Measurements from ENCODE around the gene NBAS. TPM values are rescaled to one million over a fixed set of nuclear protein-coding genes. Genes with fewer than 3 reads are reported as not detected.

NBAS gene
- total and polyA plus RNA-seq, 2 donors (not counting 1 experiment from before 2014, with no cell fraction given) = 27.0 to 124 TPM

DNA sequence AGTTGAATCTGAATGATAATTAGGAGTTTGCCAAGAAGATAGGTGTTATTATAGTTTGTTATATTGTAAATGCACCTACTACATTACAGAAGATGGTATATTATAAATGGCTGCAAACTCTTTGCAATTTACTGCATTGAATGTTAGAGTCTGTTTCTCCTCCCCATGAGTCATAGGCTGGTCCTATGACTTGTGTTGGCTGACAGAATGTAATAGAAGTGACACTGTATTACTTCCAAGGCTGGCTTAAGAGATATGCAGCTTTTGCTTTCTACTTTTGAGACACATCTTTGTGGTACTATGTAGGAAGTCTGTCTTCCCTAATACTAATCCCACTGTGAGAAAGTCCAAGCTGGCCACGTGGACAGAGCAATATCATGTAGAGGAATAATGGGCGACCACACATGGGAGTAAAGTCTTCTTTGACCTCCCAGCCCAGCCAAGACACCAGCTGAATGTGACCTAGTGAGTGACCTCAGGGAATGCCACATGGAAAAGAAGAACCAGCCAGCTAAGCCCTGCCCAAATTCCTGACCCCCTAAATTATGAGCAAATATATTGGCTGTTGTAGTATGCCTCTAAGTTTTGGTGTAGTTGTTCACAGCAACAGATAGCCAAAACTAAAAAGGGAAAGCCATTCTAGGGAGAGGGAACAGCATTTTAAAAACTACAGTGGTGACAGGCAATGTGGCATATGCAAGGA, 23.8 kb upstream of the NBAS start:
- H3K36me3 ChIP-seq (ENCODE audit: control insufficient read depth, insufficient read depth, low read length) = no peaks in the 10 kb centered on the region
- no peak overlapping the region for H3K4me2 ChIP-seq (ENCODE audit: extremely low read depth, insufficient read depth, low read length)
- H3K9ac ChIP-seq (ENCODE audit: insufficient read depth, low read length) = no peak overlapping the region
- H2AFZ ChIP-seq (ENCODE audit: low read length) = no peak overlapping the region
- H3K27me3 ChIP-seq (ENCODE audit: control insufficient read depth, insufficient read depth, low read length) = no peaks in the 10 kb centered on the region
- no peaks in the 10 kb centered on the region for H3K9me3 ChIP-seq (ENCODE audit: control insufficient read depth, insufficient read depth, low read depth, low read length)
- no peak overlapping the region for H3K27ac ChIP-seq (ENCODE audit: insufficient read depth, low read length)
- no peak overlapping the region for H3K4me3 ChIP-seq (replicated peaks in 1 of 4; ENCODE audit: control extremely low read depth in 1 of 4, insufficient read depth in 1 of 4, low read depth in 3 of 4, low read length in 4 of 4)
- no peaks in the 10 kb centered on the region for H3K4me1 ChIP-seq (ENCODE audit: control insufficient read depth, extremely low read depth, insufficient read depth, low read length)
- TF ChIP-seq, protein P1, sequence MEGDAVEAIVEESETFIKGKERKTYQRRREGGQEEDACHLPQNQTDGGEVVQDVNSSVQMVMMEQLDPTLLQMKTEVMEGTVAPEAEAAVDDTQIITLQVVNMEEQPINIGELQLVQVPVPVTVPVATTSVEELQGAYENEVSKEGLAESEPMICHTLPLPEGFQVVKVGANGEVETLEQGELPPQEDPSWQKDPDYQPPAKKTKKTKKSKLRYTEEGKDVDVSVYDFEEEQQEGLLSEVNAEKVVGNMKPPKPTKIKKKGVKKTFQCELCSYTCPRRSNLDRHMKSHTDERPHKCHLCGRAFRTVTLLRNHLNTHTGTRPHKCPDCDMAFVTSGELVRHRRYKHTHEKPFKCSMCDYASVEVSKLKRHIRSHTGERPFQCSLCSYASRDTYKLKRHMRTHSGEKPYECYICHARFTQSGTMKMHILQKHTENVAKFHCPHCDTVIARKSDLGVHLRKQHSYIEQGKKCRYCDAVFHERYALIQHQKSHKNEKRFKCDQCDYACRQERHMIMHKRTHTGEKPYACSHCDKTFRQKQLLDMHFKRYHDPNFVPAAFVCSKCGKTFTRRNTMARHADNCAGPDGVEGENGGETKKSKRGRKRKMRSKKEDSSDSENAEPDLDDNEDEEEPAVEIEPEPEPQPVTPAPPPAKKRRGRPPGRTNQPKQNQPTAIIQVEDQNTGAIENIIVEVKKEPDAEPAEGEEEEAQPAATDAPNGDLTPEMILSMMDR (conservative IDR thresholded peaks at IDR 0.05 in 1 of 2, IDR thresholded peaks at IDR 0.05 in 1 of 2; ENCODE audit: low read depth in 1 of 2, low read length in 2 of 2) = no peak
- no peak for TF ChIP-seq EZH2 (IDR thresholded peaks at IDR 0.05; ENCODE audit: low read length, missing control alignments)
- peak; percentile 18 to 25 for DNase-seq (ENCODE audit: low read depth in 2 of 2)
- no peaks in the 10 kb centered on the region for H3K79me2 ChIP-seq (ENCODE audit: control insufficient read depth, insufficient read depth, low read length)
- H4K20me1 ChIP-seq (ENCODE audit: control insufficient read depth, extremely low read depth, insufficient read depth, low read length) = no peaks in the 10 kb centered on the region

DNA sequence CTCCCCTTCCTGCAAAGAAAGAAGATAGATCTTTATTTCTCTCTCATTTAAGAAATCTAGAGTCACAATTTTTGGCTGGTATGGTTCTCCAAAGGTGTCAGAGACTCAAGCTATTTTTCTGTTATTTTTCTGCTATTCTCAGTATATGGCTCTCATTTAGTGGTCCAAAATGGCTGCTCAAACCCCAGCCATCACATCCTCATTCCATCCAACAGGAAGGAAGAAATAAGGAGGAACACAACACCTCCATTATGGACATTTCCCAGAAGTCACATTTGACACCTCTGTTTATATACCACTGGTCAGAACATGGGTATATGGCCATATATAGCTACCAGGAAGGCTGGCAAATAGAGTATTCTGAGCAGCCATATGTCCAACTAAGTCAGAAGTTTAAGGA, 23.2 kb upstream of the NBAS start:
- Histone ChIP-seq H3K79me2 (ENCODE audit: control insufficient read depth, insufficient read depth, low read length) (no peaks in the 10 kb centered on the region), H3K27me3 (ENCODE audit: control insufficient read depth, insufficient read depth, low read length) (no peaks in the 10 kb centered on the region), H3K27ac (ENCODE audit: insufficient read depth, low read length) (no peak overlapping the region), H3K9ac (ENCODE audit: insufficient read depth, low read length) (no peak overlapping the region), H3K4me1 (ENCODE audit: control insufficient read depth, extremely low read depth, insufficient read depth, low read length) (no peaks in the 10 kb centered on the region), H3K4me2 (ENCODE audit: extremely low read depth, insufficient read depth, low read length) (no peak overlapping the region), H3K4me3 (replicated peaks in 1 of 4; ENCODE audit: control extremely low read depth in 1 of 4, insufficient read depth in 1 of 4, low read depth in 3 of 4, low read length in 4 of 4) (no peak overlapping the region), H3K9me3 (ENCODE audit: control insufficient read depth, insufficient read depth, low read depth, low read length) (no peaks in the 10 kb centered on the region), H2AFZ (ENCODE audit: low read length) (no peak overlapping the region), H3K36me3 (ENCODE audit: control insufficient read depth, insufficient read depth, low read length) (no peaks in the 10 kb centered on the region), H4K20me1 (ENCODE audit: control insufficient read depth, extremely low read depth, insufficient read depth, low read length) (no peaks in the 10 kb centered on the region)
- DNase-seq (ENCODE audit: low read depth in 2 of 2) = no peak
- no peak for TF ChIP-seq EZH2 (IDR thresholded peaks at IDR 0.05; ENCODE audit: low read length, missing control alignments)
- TF ChIP-seq, protein P1 (conservative IDR thresholded peaks at IDR 0.05 in 1 of 2, IDR thresholded peaks at IDR 0.05 in 1 of 2; ENCODE audit: low read depth in 1 of 2, low read length in 2 of 2) = no peak

DNA sequence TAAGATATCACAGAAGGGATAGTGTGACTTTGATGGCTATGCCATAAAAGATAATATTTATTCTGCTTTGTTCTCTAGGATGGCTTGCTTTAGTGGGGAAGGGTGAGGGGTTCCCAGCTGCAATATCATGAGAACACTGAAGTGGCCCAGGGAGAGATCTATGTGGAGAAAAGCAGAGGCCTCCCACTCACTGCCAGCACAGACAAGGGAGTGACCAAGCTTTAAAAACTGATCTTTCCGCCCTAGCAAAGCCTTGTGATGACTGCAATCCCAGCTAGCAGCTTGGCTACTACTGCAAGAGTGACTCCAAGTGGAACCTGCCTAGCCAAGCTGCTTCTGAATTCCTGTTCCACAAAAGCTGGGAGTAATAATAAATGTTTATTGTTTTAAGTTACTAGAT, 22.7 kb upstream of the NBAS start:
- Histone ChIP-seq H3K27me3 (ENCODE audit: control insufficient read depth, insufficient read depth, low read length) (no peaks in the 10 kb centered on the region), H3K9ac (ENCODE audit: insufficient read depth, low read length) (no peak overlapping the region), H3K4me1 (ENCODE audit: control insufficient read depth, extremely low read depth, insufficient read depth, low read length) (no peaks in the 10 kb centered on the region), H3K4me2 (ENCODE audit: extremely low read depth, insufficient read depth, low read length) (no peak overlapping the region), H3K4me3 (replicated peaks in 1 of 4; ENCODE audit: control extremely low read depth in 1 of 4, insufficient read depth in 1 of 4, low read depth in 3 of 4, low read length in 4 of 4) (no peak overlapping the region), H3K9me3 (ENCODE audit: control insufficient read depth, insufficient read depth, low read depth, low read length) (no peaks in the 10 kb centered on the region), H3K27ac (ENCODE audit: insufficient read depth, low read length) (no peak overlapping the region), H2AFZ (ENCODE audit: low read length) (no peak overlapping the region), H4K20me1 (ENCODE audit: control insufficient read depth, extremely low read depth, insufficient read depth, low read length) (no peaks in the 10 kb centered on the region), H3K79me2 (ENCODE audit: control insufficient read depth, insufficient read depth, low read length) (no peaks in the 10 kb centered on the region), H3K36me3 (ENCODE audit: control insufficient read depth, insufficient read depth, low read length) (no peaks in the 10 kb centered on the region)
- TF ChIP-seq, protein P1 (conservative IDR thresholded peaks at IDR 0.05 in 1 of 2, IDR thresholded peaks at IDR 0.05 in 1 of 2; ENCODE audit: low read depth in 1 of 2, low read length in 2 of 2) = no peak
- no peak for TF ChIP-seq EZH2 (IDR thresholded peaks at IDR 0.05; ENCODE audit: low read length, missing control alignments)
- no peak for DNase-seq (ENCODE audit: low read depth in 2 of 2)
